ENCODE measurements around the gene SMOC2. TPM values are rescaled to one million over a fixed set of nuclear protein-coding genes. Genes with fewer than 3 reads are reported as not detected.

SMOC2 gene
- total RNA-seq, 1 experiment from 2014 or later = 0.45 TPM

DNA sequence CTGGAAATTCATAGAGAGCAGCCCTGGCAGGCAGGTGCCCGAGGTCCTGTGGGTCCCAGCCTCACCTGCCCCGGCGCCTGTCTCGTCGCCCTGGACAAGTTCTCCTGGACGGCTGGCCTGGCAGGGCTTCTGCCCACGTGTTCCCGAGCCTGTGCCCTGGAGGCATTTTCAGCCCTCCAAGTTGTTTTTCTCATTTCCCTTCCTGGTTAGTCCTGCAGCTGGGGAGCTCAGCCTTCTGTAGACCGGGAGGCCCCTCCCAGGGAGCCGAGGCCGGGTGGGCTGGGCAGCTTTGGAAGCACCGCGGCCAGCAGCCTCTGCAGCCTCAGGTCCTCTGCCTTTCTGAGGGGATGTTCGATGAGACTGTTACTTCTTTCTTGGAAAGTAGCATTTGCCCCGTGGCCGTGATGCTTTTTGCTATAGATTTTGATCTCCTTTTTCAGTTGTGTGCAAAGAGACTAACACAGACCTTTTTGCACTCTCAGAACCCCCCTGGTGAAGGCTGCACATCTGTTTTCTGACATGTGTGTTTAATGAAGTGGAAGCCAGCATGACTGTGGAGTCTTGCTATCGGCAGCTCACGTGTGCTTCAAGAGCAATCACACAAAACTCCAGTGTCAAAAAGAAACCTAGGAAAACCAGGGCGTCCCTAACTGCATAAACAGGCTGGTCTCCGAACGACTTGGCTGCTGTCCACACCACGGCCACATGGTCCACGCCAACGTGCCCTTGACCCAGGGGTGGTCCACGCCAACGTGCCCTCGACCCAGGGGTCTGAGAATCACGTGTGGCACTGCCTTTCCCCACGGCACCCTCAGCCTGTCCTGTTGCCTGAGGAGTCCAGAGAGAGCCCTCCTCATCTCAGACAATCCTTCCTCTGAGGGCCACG lies 207.5 kb downstream of the SMOC2 start:
- no peaks in the 10 kb centered on the region; the same call in 1 of the 2 replicates for H3K27me3 ChIP-seq (ENCODE audit: control insufficient read depth, insufficient read depth, low read length)
- DNase-seq = peak; percentile 70
- H3K36me3 ChIP-seq (replicated peaks; ENCODE audit: control insufficient read depth, insufficient read depth, low read length) = no peaks in the 10 kb centered on the region
- H3K4me3 ChIP-seq (ENCODE audit: insufficient read depth, low read depth, low read length) = no peak overlapping the region

DNA sequence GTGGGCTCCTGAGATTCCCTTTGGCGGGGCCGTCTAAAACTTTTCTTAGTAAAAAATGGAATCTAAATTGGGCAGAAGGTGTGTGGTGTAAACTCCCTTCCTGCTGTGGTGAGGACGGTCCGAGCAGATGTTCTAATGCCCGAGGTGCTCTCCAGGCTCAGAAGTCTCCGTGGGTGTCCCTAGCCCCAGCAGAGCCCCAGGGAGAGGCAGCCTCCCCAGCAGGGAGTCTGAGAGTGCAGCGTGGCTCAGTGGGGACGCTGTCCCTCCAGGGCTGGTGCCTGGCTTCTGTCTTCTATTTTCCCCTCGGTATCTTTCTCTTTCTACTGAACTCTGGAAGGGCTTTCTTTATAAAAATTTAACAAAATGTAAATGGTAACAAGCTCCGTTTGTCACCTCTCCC lies 208.2 kb downstream of the SMOC2 start:
- Histone ChIP-seq H3K36me3 (replicated peaks; ENCODE audit: control insufficient read depth, insufficient read depth, low read length) (no peaks in the 10 kb centered on the region), H3K4me3 (ENCODE audit: insufficient read depth, low read depth, low read length) (no peak overlapping the region), H3K27me3 (ENCODE audit: control insufficient read depth, insufficient read depth, low read length) (no peaks in the 10 kb centered on the region; the same call in 1 of the 2 replicates)
- DNase-seq = peak; percentile 54

DNA sequence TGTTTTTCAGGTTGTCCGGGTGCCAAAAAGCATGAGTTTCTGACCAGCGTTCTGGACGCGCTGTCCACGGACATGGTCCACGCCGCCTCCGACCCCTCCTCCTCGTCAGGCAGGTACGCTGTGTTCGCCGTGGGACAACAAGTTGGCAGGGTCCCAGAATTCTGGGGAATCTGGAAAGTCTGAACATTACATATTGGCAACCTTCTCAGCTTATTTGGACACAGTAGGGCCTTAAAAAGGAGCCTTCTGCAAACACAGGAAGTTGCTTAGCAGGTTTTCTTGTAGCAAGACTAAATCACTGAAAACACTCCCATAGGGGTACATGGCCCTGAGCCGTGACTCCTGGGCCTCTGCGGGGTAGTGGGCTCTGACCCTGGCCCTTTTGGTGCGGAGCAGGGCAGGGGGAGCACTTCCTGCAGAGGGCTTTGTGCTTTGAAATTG lies 209.7 kb downstream of the SMOC2 start:
- peak; percentile 55 for DNase-seq
- H3K4me3 ChIP-seq (ENCODE audit: insufficient read depth, low read depth, low read length) = no peak overlapping the region

DNA sequence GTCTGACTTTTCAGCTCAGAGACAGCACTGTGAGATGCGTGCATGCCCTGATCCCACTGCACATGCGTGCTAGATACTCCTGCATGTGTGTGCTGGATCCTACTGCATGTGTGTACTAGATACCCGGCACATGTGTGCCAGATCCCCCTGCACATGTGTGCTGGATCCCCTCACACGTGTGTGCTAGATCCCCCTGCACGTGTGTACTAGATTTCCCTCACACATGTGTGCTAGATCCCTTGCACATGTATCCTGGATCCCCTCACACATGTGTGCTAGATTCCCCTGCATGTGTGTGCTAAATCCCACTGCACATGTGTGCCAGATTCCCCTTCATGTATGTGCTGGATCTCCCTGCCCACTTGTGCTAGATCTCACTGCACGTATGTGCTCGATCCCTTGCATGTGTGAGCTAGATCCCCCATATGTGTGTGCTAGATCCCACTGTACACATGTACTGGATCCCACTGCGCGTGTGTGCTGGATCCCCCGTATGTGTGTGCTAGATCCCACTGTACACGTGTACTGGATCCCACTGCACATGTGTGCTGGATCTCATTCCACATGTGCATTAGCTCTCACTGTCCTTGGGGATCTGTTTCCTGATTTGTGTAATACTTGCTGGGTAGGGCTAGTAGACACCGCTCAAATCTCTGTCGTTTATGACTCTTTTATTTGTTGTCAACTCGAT lies 214.6 kb downstream of the SMOC2 start:
- Histone ChIP-seq H3K27me3 (ENCODE audit: control insufficient read depth, insufficient read depth, low read length) (no peaks in the 10 kb centered on the region), H3K36me3 (replicated peaks; ENCODE audit: control insufficient read depth, insufficient read depth, low read length) (no peaks in the 10 kb centered on the region), H3K4me3 (ENCODE audit: insufficient read depth, low read depth, low read length) (no peak overlapping the region)
- DNase-seq = no peak

More for the DNA sequence above, 209.7 kb downstream of the SMOC2 start:
- no peaks in the 10 kb centered on the region; the same call in 1 of the 2 replicates for H3K27me3 ChIP-seq (ENCODE audit: control insufficient read depth, insufficient read depth, low read length)
- no peaks in the 10 kb centered on the region for H3K36me3 ChIP-seq (replicated peaks; ENCODE audit: control insufficient read depth, insufficient read depth, low read length)

DNA sequence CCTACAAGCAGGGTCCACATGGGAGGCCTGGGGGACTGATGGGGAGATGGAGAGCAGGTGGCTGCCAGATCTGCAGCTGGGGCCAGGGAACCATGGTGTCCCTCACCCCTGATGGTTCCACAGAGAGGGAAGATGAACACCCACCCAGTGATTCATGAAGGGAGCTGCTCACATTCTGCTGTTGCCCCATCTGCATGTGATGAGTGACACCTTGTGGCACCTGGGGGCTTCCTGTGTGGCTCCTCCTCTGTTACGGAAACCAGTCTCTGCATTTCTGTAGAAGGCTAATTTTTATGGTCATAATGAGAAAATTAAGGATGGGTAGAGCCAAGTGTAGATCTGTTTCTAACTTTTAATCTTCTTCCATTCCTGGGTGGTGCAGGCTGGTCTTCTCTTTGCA lies 217.1 kb downstream of the SMOC2 start:
- H3K4me3 ChIP-seq (ENCODE audit: insufficient read depth, low read depth, low read length) = no peak overlapping the region
- no peaks in the 10 kb centered on the region for H3K27me3 ChIP-seq (ENCODE audit: control insufficient read depth, insufficient read depth, low read length)
- H3K36me3 ChIP-seq (replicated peaks; ENCODE audit: control insufficient read depth, insufficient read depth, low read length) = no peaks in the 10 kb centered on the region
- peak; percentile 42 for DNase-seq

DNA sequence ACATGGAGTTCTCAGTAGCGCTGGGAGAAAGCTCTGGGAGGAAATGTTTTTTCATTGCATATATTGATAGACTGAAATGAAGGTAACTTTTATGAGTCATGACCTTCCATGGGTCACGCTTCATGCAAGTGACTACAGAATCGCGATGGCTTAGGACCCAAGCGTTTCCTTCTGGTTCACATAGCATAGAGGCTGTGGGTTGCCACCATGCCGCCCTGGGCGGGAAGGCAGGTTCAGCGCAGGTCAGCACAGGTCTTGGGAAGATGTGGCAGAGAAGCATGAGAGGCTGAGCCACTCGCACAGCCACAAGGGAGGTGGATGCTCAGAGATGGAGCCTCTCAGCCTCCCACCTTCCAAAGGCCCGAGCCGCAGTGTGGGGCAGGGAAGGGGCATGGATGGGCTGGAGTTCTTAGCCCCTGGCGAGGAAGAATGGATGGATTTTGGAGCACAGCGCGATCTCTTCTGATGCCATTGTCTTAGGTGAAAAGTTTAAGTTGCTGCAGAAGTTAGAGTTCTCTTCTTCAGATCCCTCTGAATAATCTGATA lies 219.5 kb downstream of the SMOC2 start:
- Histone ChIP-seq H3K4me3 (ENCODE audit: insufficient read depth, low read depth, low read length) (no peak overlapping the region), H3K36me3 (replicated peaks; ENCODE audit: control insufficient read depth, insufficient read depth, low read length) (no peaks in the 10 kb centered on the region), H3K27me3 (ENCODE audit: control insufficient read depth, insufficient read depth, low read length) (no peaks in the 10 kb centered on the region)
- DNase-seq = no peak

DNA sequence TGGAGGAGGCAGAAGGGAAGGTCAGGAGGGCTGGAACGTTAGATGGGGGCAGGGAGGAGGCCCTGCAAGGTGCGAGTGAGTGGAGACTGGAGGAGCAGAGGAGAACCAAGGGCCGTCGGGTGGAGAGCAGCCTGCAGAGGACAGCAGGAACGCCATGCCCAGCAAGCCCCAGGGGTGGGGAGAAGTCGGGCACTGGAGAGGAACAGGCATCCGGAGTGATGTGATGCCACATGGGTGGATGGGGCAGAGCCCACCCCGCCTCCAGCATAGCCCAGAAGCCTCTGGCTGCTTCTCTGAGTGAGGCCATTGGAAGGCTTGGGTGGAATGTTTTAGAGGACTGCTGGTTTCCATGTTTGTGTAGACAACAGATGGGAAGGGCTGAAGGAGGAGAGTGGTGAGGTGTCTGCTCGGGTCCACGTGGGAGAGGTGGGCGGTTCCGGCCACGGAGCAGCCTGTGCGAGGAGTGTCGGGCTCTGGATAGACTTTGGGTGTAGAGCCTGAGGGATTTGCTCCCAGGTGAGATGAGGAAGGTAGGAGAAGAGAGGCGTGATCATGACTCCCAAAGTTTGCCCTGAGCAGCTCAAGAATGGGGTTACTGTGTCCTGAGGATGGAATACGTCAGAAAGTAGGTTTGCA lies 221.4 kb downstream of the SMOC2 start:
- Histone ChIP-seq H3K36me3 (replicated peaks; ENCODE audit: control insufficient read depth, insufficient read depth, low read length) (no peaks in the 10 kb centered on the region), H3K4me3 (ENCODE audit: insufficient read depth, low read depth, low read length) (no peak overlapping the region), H3K27me3 (ENCODE audit: control insufficient read depth, insufficient read depth, low read length) (no peaks in the 10 kb centered on the region)
- DNase-seq = no peak

DNA sequence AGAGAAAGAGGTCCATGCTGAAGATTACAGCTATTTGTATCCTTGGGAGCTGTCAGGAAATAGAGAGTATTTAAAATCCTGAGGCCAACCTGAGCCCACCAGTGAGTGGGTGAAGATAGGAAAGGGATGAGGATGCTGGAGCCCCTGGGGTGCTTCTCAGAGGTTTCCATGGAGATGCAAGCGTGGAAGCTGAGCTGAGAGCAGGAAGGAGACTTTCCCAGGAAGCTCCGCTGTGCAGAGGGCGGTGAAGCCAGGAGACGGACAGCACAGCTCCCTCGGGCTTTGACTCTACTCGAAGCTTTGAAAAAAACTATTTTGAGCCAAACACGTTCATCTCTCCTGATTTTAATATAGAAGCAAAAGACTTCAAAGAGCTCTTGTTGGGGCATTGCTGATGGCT lies 222.1 kb downstream of the SMOC2 start:
- DNase-seq = no peak
- H3K4me3 ChIP-seq (ENCODE audit: insufficient read depth, low read depth, low read length) = no peak overlapping the region
- no peaks in the 10 kb centered on the region for H3K36me3 ChIP-seq (replicated peaks; ENCODE audit: control insufficient read depth, insufficient read depth, low read length)
- no peaks in the 10 kb centered on the region for H3K27me3 ChIP-seq (ENCODE audit: control insufficient read depth, insufficient read depth, low read length)

DNA sequence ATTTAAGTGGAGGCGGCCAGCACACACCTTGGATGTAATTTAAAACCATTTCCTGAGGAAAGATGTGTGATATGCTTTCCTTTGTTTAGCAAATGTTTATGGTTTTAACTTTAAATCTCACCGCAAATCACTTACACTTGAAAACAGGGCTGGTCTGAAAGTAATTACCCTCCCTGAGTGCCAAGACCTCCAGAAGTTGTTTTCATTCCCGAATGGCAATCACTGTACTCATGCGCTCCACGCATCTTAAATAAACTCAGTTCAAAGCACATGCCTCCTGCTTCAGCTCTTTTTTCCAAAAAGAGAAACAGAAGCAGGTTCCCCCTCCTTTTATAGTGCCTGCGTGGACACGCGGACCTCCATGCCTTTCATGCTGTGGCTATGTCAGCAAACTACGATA lies 224.0 kb downstream of the SMOC2 start:
- no peaks in the 10 kb centered on the region for H3K36me3 ChIP-seq (replicated peaks; ENCODE audit: control insufficient read depth, insufficient read depth, low read length)
- H3K4me3 ChIP-seq (ENCODE audit: insufficient read depth, low read depth, low read length) = no peak overlapping the region
- H3K27me3 ChIP-seq (ENCODE audit: control insufficient read depth, insufficient read depth, low read length) = no peaks in the 10 kb centered on the region
- DNase-seq = no peak

DNA sequence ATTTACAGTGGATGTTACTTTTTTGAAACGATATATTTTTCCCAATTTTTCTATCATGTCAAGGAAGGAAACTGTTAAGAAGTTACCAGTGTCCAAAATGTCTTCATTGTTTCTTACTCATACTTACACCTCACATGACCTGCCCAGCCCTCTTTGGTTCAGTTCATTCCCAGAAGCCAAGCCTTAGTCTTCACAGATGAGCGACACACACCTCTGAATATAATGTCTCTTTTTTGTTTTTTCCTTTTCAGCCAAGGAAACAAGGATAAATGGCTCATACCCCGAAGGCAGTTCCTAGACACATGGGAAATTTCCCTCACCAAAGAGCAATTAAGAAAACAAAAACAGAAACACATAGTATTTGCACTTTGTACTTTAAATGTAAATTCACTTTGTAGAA lies 225.2 kb downstream of the SMOC2 start:
- Histone ChIP-seq H3K4me3 (ENCODE audit: insufficient read depth, low read depth, low read length) (no peak overlapping the region), H3K27me3 (ENCODE audit: control insufficient read depth, insufficient read depth, low read length) (no peaks in the 10 kb centered on the region), H3K36me3 (replicated peaks; ENCODE audit: control insufficient read depth, insufficient read depth, low read length) (no peaks in the 10 kb centered on the region)
- no peak for DNase-seq

DNA sequence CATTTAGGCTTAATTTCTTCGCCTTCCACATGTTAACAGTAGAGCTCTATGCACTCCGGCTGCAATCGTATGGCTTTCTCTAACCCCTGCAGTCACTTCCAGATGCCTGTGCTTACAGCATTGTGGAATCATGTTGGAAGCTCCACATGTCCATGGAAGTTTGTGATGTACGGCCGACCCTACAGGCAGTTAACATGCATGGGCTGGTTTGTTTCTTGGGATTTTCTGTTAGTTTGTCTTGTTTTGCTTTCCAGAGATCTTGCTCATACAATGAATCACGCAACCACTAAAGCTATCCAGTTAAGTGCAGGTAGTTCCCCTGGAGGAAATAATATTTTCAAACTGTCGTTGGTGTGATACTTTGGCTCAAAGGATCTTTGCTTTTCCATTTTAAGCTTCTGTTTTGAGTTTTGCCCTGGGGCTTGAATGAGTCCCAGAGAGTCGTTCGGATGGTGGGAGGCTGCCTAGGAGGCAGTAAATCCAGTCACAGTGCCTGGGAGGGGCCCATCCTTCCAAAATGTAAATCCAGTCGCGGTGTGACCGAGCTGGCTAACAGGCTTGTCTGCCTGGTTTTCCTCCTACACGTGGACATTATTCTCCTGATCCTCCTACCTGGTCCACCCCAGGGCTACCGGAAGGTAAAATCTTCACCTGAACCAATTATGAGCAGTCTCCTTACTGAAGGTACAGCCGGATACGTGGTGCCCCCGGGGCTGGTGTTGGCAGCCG lies 225.9 kb downstream of the SMOC2 start:
- no peak overlapping the region for H3K4me3 ChIP-seq (ENCODE audit: insufficient read depth, low read depth, low read length)
- DNase-seq = peak; percentile 52
- no peaks in the 10 kb centered on the region for H3K36me3 ChIP-seq (replicated peaks; ENCODE audit: control insufficient read depth, insufficient read depth, low read length)
- H3K27me3 ChIP-seq (ENCODE audit: control insufficient read depth, insufficient read depth, low read length) = no peaks in the 10 kb centered on the region

DNA sequence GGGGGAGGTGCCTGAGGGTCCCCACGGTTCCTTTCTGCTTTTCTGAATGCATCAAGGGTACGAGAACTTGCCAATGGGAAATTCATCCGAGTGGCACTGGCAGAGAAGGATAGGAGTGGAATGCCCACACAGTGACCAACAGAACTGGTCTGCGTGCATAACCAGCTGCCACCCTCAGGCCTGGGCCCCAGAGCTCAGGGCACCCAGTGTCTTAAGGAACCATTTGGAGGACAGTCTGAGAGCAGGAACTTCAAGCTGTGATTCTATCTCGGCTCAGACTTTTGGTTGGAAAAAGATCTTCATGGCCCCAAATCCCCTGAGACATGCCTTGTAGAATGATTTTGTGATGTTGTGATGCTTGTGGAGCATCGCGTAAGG lies 226.4 kb downstream of the SMOC2 start:
- no peak overlapping the region for H3K4me3 ChIP-seq (ENCODE audit: insufficient read depth, low read depth, low read length)
- H3K36me3 ChIP-seq (replicated peaks; ENCODE audit: control insufficient read depth, insufficient read depth, low read length) = no peaks in the 10 kb centered on the region
- no peak for DNase-seq
- H3K27me3 ChIP-seq (ENCODE audit: control insufficient read depth, insufficient read depth, low read length) = no peaks in the 10 kb centered on the region

DNA sequence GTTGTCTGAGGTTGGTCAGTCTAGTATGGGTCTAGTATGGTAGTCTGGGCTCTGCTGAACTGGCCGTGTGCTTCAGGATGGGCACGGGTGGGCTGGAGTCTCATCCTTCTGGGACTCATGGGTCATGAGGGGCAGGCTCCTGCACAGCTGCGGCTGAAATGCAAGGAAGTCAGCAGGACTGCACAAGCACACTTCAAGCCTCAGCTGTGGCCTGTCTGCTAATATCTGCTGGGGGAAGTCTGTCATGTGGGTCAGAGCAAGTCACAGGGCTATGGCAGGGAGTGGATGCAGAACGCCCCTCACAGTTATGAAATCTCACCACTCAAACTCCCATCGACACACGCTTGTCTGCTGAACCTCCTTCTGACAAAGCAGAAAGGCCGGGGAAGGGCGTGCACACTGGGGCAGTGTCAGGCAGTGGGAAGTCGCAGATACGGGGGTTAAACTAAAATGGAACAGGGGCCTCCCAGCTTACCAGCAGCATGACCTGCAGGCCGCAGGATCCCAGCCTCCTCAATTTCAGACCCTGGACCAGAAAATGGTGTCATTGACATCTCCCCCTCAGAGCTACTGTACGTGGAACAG lies 229.5 kb downstream of the SMOC2 start:
- DNase-seq = no peak
- Histone ChIP-seq H3K4me3 (ENCODE audit: insufficient read depth, low read depth, low read length) (no peak overlapping the region), H3K36me3 (replicated peaks; ENCODE audit: control insufficient read depth, insufficient read depth, low read length) (no peaks in the 10 kb centered on the region), H3K27me3 (ENCODE audit: control insufficient read depth, insufficient read depth, low read length) (no peaks in the 10 kb centered on the region)

Measured in H7 (cell line).